ENCODE results near the gene ACAP2.

Gene ACAP2

GRCh38 chr3:195249057-195249770 is 193.6 kb downstream of the ACAP2 start:
- Mint-ChIP-seq H3K27me3 (ENCODE audit: low read depth) (no peaks in the 10 kb centered on the region), H3K4me3 (no peak overlapping the region), H3K36me3 (ENCODE audit: low read depth) (peaks cover 1% of the 10 kb centered on the region), H3K27ac (no peak overlapping the region), H3K4me1 (ENCODE audit: low read depth) (peaks cover 5% of the 10 kb centered on the region), H3K9me3 (no peaks in the 10 kb centered on the region)

DNA sequence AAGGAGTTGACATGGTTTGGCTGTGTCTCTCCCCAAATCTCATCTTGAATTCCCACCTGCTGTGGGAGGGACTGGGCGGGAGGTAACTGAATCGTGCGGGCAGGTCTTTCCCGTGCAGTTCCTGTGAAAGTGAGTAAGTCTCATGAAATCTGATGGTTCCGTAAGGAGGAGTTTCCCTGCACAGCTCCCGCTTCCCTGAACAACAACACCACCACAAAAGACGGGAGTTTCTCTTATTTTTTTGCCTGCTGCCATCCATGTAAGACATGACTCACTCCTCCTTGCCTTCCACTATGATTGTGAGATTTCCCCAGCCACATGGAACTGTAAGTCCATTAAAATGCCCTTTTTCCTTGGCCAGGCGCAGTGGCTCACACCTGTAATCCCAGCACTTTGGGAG is 194.5 kb downstream of the ACAP2 start:
- Mint-ChIP-seq H3K4me3 (no peak overlapping the region), H3K27me3 (ENCODE audit: low read depth) (no peaks in the 10 kb centered on the region), H3K36me3 (ENCODE audit: low read depth) (peaks cover 1% of the 10 kb centered on the region), H3K27ac (no peak overlapping the region), H3K9me3 (no peaks in the 10 kb centered on the region), H3K4me1 (ENCODE audit: low read depth) (peaks cover 5% of the 10 kb centered on the region)

GRCh38 chr3:195247863-195248189 is 195.0 kb downstream of the ACAP2 start:
- Mint-ChIP-seq H3K27me3 (ENCODE audit: low read depth) (no peaks in the 10 kb centered on the region), H3K4me3 (no peak overlapping the region), H3K4me1 (ENCODE audit: low read depth) (peaks cover 5% of the 10 kb centered on the region), H3K27ac (no peak overlapping the region), H3K36me3 (ENCODE audit: low read depth) (peaks cover 1% of the 10 kb centered on the region), H3K9me3 (no peaks in the 10 kb centered on the region)

DNA sequence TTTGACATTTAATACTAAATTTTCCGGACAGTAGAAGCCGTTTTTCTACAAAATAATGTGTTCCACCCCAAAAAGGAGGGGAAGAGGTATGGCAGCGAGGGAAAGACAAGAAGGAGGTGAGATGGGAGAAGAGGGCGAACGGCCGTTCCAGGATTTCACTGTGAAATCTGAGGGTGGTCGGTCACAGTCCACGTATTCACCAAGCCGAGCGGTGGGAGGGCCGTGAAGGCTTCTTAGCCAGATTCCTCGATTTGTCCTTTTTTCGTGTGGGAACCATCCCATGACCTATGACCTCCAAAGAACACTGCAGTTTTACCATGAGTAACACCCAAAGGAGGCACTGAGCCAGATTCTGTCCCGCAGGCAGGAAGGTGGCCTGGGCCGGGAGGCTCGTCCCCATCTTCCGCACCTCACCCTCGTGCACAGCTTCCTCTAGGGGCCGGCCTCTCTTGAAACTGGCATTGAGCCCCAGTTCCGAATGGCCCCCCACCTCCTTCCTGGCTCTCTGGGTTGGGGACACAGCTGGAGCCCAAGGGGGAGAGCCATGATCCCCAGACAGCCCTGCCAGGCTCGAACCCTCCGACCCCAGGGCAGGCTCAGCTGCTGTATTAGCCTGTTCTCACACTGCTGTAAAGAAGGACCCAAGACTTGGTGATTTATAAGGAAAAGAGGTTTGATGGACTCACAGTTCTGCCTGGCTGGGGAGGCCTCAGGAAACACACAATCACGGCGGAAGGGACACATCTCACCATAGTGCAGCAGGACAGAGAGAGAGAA is 195.5 kb downstream of the ACAP2 start:
- H3K4me1 Mint-ChIP-seq (ENCODE audit: low read depth): peaks cover 5% of the 10 kb centered on the region
- peaks cover 1% of the 10 kb centered on the region for H3K36me3 Mint-ChIP-seq (ENCODE audit: low read depth)
- H3K9me3 Mint-ChIP-seq: no peaks in the 10 kb centered on the region
- H3K4me3 Mint-ChIP-seq: no peak overlapping the region
- no peak overlapping the region for H3K27ac Mint-ChIP-seq
- no peaks in the 10 kb centered on the region for H3K27me3 Mint-ChIP-seq (ENCODE audit: low read depth)

- H3K36me3 Mint-ChIP-seq (ENCODE audit: low read depth): peaks cover 1% of the 10 kb centered on the region
- H3K4me1 Mint-ChIP-seq (ENCODE audit: low read depth): peaks cover 5% of the 10 kb centered on the region
- H3K4me3 Mint-ChIP-seq: no peak overlapping the region
- H3K27ac Mint-ChIP-seq: no peak overlapping the region
- H3K9me3 Mint-ChIP-seq: no peaks in the 10 kb centered on the region
- H3K27me3 Mint-ChIP-seq (ENCODE audit: low read depth): no peaks in the 10 kb centered on the region
Observed at GRCh38 chr3:195246581-195246995, 196.2 kb downstream of the ACAP2 start.

DNA sequence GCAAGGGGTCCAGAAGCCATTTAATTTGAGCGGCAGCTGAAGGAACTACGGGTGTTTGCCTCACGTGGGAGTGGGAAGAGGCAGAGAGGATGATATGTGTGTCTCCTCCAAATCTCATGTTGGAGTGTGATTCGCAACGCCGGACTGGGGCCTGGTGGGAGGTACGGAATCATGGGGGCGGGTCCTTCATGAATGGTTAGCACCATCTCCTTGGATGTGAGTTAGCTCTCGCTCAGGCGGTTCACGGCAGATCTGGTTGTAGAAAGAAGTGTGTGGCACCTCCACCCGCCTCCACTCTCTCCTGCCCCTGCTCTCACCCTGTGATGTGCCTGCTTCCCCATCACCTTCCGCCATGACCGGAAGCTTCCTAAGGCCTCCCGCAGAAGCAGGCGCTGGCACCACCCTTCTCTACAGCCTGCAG is 197.3 kb downstream of the ACAP2 start:
- peaks cover 1% of the 10 kb centered on the region for H3K4me1 Mint-ChIP-seq (ENCODE audit: low read depth)
- no peak overlapping the region for H3K27ac Mint-ChIP-seq
- H3K9me3 Mint-ChIP-seq: no peaks in the 10 kb centered on the region

DNA sequence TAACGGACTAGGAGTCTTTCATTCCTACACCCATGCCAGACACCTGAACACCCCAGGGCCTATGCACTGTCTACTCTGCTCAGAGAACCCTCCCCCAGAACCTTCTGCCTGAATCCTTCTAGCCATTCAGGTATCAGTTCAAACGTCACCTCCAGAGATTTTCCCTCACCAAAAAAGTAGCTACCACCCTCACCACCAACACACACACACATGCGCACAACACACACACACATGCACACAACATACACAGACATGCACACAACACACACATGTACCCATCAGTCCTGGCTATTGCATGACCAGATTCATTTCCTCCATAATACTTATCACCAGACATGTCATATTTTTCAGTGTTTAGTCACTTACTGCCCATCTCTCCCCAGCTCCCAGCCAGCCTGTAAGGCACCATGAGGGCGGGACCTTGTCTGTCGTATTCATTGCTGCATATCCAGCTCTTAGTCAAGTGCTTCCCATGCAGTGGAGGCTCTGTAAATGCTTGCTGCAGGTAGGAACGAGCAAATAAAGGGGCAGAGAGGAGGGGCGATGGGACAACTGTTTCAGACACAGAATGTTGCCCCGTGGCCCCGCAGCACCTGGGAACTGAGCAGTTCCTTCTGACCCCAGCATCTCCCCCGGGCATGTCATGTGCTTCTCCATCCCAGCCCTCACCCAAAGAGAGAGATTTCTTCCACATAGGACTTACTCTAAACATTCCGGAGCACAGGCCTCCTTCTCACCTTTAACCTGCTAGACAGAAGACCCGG is 201.0 kb downstream of the ACAP2 start:
- no peak overlapping the region for H3K27ac Mint-ChIP-seq
- H3K4me1 Mint-ChIP-seq (ENCODE audit: low read depth): peaks cover 2% of the 10 kb centered on the region
- peaks cover 8% of the 10 kb centered on the region for H3K36me3 Mint-ChIP-seq (ENCODE audit: low read depth)
- no peaks in the 10 kb centered on the region for H3K27me3 Mint-ChIP-seq (ENCODE audit: low read depth)
- peaks cover 19% of the 10 kb centered on the region for H3K9me3 Mint-ChIP-seq
- no peak overlapping the region for H3K4me3 Mint-ChIP-seq

More for the DNA sequence above, 197.3 kb downstream of the ACAP2 start:
- Mint-ChIP-seq H3K27me3 (ENCODE audit: low read depth) (no peaks in the 10 kb centered on the region), H3K36me3 (ENCODE audit: low read depth) (peaks cover 1% of the 10 kb centered on the region), H3K4me3 (no peak overlapping the region)

- no peaks in the 10 kb centered on the region for H3K27me3 Mint-ChIP-seq (ENCODE audit: low read depth)
- H3K9me3 Mint-ChIP-seq: peaks cover 19% of the 10 kb centered on the region
- H3K4me1 Mint-ChIP-seq (ENCODE audit: low read depth): peaks cover 2% of the 10 kb centered on the region
- H3K27ac Mint-ChIP-seq: no peak overlapping the region
- no peak overlapping the region for H3K4me3 Mint-ChIP-seq
- H3K36me3 Mint-ChIP-seq (ENCODE audit: low read depth): peaks cover 8% of the 10 kb centered on the region
Observed at GRCh38 chr3:195240939-195241338, 201.9 kb downstream of the ACAP2 start.

DNA sequence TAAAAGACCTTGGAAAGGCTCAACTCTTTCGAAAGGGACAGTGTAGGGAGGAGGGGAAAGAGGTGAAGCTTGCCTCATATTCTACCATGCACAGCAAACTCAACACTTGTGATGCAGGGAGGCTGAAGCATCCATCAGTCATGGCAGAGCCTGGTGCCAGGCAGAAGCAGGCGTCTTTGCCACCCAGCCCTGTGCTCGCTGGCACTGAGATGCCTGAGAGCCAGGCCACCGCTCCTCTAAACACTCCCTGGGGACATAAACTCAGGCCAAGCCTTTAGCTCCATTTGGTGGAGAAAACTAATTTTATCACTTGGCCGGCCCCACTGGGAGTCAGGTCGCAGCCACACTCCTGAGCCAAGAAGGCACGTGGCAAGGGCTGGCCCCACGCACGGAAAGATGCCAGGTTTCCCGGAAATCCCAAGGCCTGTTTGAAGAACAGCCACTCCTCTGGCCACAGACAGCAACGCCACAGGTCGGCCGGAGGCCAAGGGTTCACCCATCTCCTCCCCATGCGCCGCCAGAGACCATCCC is 202.6 kb downstream of the ACAP2 start:
- H3K27ac Mint-ChIP-seq: no peak overlapping the region
- peaks cover 2% of the 10 kb centered on the region for H3K4me1 Mint-ChIP-seq (ENCODE audit: low read depth)
- no peak overlapping the region for H3K4me3 Mint-ChIP-seq
- H3K27me3 Mint-ChIP-seq (ENCODE audit: low read depth): no peaks in the 10 kb centered on the region
- H3K9me3 Mint-ChIP-seq: peaks cover 19% of the 10 kb centered on the region
- H3K36me3 Mint-ChIP-seq (ENCODE audit: low read depth): peaks cover 8% of the 10 kb centered on the region

DNA sequence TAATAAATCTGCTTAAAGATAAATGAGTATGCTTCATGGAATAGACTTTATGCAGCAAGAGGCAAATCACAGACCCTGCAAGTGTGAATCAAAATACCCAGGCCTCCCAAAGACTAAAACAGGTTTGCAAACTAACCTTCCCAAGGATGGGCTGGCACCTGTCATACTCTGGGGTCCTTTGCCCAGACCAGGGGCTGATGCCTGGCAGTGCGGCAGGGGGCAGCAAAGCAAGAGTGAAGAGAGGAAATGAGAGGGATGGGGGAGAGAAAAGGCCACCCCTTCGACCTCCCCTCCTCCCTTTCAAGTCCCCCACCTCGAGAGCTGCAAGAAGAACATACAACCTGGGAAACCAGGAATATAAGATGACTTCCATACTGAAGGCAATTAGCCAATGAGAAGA is 203.7 kb downstream of the ACAP2 start:
- peaks cover 24% of the 10 kb centered on the region for H3K9me3 Mint-ChIP-seq
- H3K27me3 Mint-ChIP-seq (ENCODE audit: low read depth): no peaks in the 10 kb centered on the region
- peaks cover 2% of the 10 kb centered on the region for H3K4me1 Mint-ChIP-seq (ENCODE audit: low read depth)
- peaks cover 8% of the 10 kb centered on the region for H3K36me3 Mint-ChIP-seq (ENCODE audit: low read depth)
- H3K27ac Mint-ChIP-seq: no peak overlapping the region
- no peak overlapping the region for H3K4me3 Mint-ChIP-seq

- peaks cover 2% of the 10 kb centered on the region for H3K4me1 Mint-ChIP-seq (ENCODE audit: low read depth)
- H3K27ac Mint-ChIP-seq: no peak overlapping the region
- H3K9me3 Mint-ChIP-seq: peaks cover 24% of the 10 kb centered on the region
- H3K36me3 Mint-ChIP-seq (ENCODE audit: low read depth): peaks cover 8% of the 10 kb centered on the region
- H3K4me3 Mint-ChIP-seq: no peak overlapping the region
- no peaks in the 10 kb centered on the region for H3K27me3 Mint-ChIP-seq (ENCODE audit: low read depth)
Observed at GRCh38 chr3:195238586-195239118, 204.2 kb downstream of the ACAP2 start.

DNA sequence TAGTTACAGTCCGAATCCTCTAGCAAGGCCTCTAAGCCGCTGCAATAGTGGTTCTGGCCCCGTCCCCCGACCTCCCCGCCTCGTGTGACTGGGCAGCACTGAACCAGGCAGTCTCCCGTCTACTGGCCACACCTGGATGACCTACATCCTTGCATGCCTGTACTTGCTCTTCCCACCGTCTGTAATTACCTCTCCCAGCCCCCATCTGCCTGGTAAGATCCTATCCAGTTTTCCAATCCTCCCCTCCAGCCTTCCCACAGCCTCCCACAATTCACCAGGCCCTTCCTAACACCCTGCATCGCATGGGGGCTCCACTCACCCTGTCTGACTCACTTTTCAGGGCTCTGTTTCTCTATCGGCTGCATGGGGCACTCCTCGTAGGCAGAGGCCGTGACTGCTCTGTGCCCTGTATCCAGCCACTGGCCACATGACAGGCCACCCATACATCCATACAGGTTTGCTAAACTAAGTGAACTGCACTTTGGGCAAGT is 204.7 kb downstream of the ACAP2 start:
- Mint-ChIP-seq H3K27ac (no peak overlapping the region), H3K9me3 (peaks cover 24% of the 10 kb centered on the region), H3K4me1 (ENCODE audit: low read depth) (peaks cover 2% of the 10 kb centered on the region), H3K36me3 (ENCODE audit: low read depth) (peaks cover 8% of the 10 kb centered on the region), H3K27me3 (ENCODE audit: low read depth) (no peaks in the 10 kb centered on the region), H3K4me3 (no peak overlapping the region)

DNA sequence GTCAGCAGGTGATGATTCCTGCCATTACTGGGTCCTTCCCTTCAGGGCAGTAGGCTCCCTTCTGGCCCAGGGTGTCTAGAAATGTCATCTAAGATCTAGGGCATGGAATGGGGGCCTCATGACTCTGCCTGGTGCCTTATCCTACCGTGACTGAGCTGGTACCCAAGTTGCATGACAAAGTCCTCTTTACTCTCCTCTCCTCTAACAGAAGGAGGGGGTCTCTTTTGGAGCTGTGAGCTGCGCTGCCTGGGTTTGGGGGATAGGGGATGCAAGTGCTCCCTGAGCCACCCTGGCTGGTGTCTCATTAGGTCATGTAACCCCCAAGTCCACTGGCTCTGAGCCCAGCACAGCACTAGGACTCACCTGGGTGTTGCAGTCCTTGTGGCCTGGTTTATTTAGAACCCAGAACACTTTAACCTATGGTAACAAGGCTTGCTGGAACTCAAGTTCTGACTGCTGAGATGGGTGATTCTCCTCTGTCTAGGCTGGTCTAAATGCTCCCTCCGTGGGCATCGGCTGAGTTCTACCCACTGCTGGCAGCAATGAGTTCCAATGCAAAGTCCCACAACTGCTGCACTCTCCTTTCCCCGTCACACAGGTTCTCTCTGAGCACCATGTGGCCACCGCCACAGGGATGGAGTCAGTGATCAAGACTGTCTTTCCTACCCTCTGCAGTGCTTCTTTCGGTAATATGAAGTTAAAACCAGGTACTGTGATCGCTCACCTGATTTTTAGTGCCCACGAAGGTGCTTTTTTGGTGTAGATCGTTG is 205.8 kb downstream of the ACAP2 start:
- no peak overlapping the region for H3K27ac Mint-ChIP-seq
- H3K4me1 Mint-ChIP-seq (ENCODE audit: low read depth): peaks cover 2% of the 10 kb centered on the region
- H3K9me3 Mint-ChIP-seq: peaks cover 24% of the 10 kb centered on the region
- no peak overlapping the region for H3K4me3 Mint-ChIP-seq
- H3K27me3 Mint-ChIP-seq (ENCODE audit: low read depth): peaks cover 6% of the 10 kb centered on the region
- H3K36me3 Mint-ChIP-seq (ENCODE audit: low read depth): peaks cover 8% of the 10 kb centered on the region

Measured in T-helper 1 cell treated with Interleukin-12 subunit alpha and Interleukin-12 subunit beta and Interleukin-4 antibody, amounts not matched to agents 30 μg/mL and 1 μg/mL, for 36 hours (primary cell).